MM.1S (cell line): Measurements from ENCODE around the gene PLK5.
"Not testable (repeated sequence)": the region's sequence is repeated elsewhere in the genome, so short reads cannot be mapped to it uniquely, and the experiment has no call there.

ENCODE experiments used
- DNase-seq: peaks from one replicate; pipeline ENCODE4 v3.0.0-alpha.2; 2015
- H2AFZ ChIP-seq: fragments of 300-600 bp; sonication (generic); 2 replicates; pipeline ENCODE4 v1.6.0; 2016; ENCODE audit warnings: antibody characterized with exemption, low read length
- H3F3A ChIP-seq: fragments of 300-600 bp; sonication (generic); 2 replicates; pipeline ENCODE4 v1.6.1; 2016; ENCODE audit warnings: mild to moderate bottlenecking, antibody characterized with exemption, low read length, moderate library complexity, mixed read lengths; ENCODE audit not compliant: insufficient read depth
- H3K27ac ChIP-seq: fragments of 300-600 bp; sonication (generic); 2 replicates; pipeline ENCODE4 v1.5.1; 2016; ENCODE audit warnings: mild to moderate bottlenecking, low read length
- H3K27me3 ChIP-seq: fragments of 300-600 bp; sonication (generic); replicated peaks from 2 replicates; pipeline ENCODE4 v1.6.0; 2016; ENCODE audit warnings: low read length; ENCODE audit not compliant: insufficient read depth
- H3K36me3 ChIP-seq: fragments of 300-600 bp; sonication (generic); replicated peaks from 2 replicates; pipeline ENCODE4 v1.6.1; 2016; ENCODE audit warnings: mild to moderate bottlenecking, low read length, mixed read lengths; ENCODE audit not compliant: insufficient read depth
- H3K4me1 ChIP-seq: fragments of 300-600 bp; sonication (generic); 2 replicates; pipeline ENCODE4 v1.6.1; 2016; ENCODE audit warnings: low read length, mixed read lengths
- H3K4me2 ChIP-seq: fragments of 300-600 bp; sonication (generic); 2 replicates; pipeline ENCODE4 v1.6.0; 2016; ENCODE audit warnings: low read depth, low read length
- H3K4me3 ChIP-seq: fragments of 300-600 bp; sonication (generic); 2 replicates; pipeline ENCODE4 v1.5.1; 2016; ENCODE audit warnings: low read length, mixed read lengths
- H3K79me2 ChIP-seq: fragments of 300-600 bp; sonication (generic); 2 replicates; pipeline ENCODE4 v1.6.1; 2016; ENCODE audit warnings: mixed run types, low read length, mixed read lengths
- H3K9ac ChIP-seq: fragments of 300-600 bp; sonication (generic); 2 replicates; pipeline ENCODE4 v1.6.1; 2016; ENCODE audit warnings: low read length, mixed read lengths
- H3K9me2 ChIP-seq: fragments of 300-600 bp; sonication (generic); replicated peaks from 2 replicates; pipeline ENCODE4 v1.6.1; 2016; ENCODE audit warnings: mild to moderate bottlenecking, low read length, mixed read lengths; ENCODE audit not compliant: insufficient read depth
- H3K9me3 ChIP-seq: fragments of 300-600 bp; sonication (generic); replicated peaks from 2 replicates; pipeline ENCODE4 v1.6.1; 2016; ENCODE audit warnings: mild to moderate bottlenecking, low read length, mixed read lengths; ENCODE audit not compliant: insufficient read depth
- H4K20me1 ChIP-seq: fragments of 300-600 bp; sonication (generic); 2 replicates; pipeline ENCODE4 v1.6.1; 2016; ENCODE audit warnings: mild to moderate bottlenecking, low read length, moderate library complexity, mixed read lengths; ENCODE audit not compliant: insufficient read depth
- CTCF ChIP-seq: fragments of 300-600 bp; sonication (generic); IDR thresholded peaks from 2 replicates; pipeline ENCODE4 v1.5.1; 2016; ENCODE audit warnings: antibody characterized with exemption, low read length, mixed read lengths
- EZH2 ChIP-seq: fragments of 300-600 bp; sonication (generic); optimal IDR thresholded peaks from 2 replicates; pipeline ENCODE3; 2017; ENCODE audit warnings: low read depth, mild to moderate bottlenecking, antibody characterized with exemption, low read length, mixed read lengths
- EZH2phosphoT487 ChIP-seq: fragments of 300-600 bp; sonication (generic); IDR thresholded peaks from 2 replicates; pipeline ENCODE4 v1.6.1; 2018; ENCODE audit warnings: antibody characterized with exemption, low read length

Gene PLK5

GRCh38 chr19:1538978-1539377 lies 15.1 kb downstream of the PLK5 start:
- Histone ChIP-seq H4K20me1 (no peaks in the 10 kb centered on the region), H3K4me3 (no peak overlapping the region), H3K9me3 (no peaks in the 10 kb centered on the region), H3K9me2 (no peaks in the 10 kb centered on the region), H3K27me3 (peaks cover 86% of the 10 kb centered on the region), H3K4me1 (no peaks in the 10 kb centered on the region), H3K4me2 (no peak overlapping the region), H3K79me2 (no peaks in the 10 kb centered on the region), H3F3A (no peaks in the 10 kb centered on the region), H3K27ac (no peak overlapping the region), H3K36me3 (no peaks in the 10 kb centered on the region), H3K9ac (no peak overlapping the region), H2AFZ (no peak overlapping the region)
- no peak for TF ChIP-seq CTCF
- no peak for TF ChIP-seq EZH2phosphoT487
- no peak for DNase-seq

GRCh38 chr19:1539749-1540148 lies 15.9 kb downstream of the PLK5 start:
- H3K27me3 ChIP-seq = peaks cover 89% of the 10 kb centered on the region
- H3K9me3 ChIP-seq, H4K20me1 ChIP-seq, H3K4me3 ChIP-seq, H3K27ac ChIP-seq, H3K4me1 ChIP-seq, H3K36me3 ChIP-seq, H3K4me2 ChIP-seq, H3F3A ChIP-seq, H3K9ac ChIP-seq, H2AFZ ChIP-seq, H3K79me2 ChIP-seq, H3K9me2 ChIP-seq, DNase-seq: not testable (repeated sequence)

GRCh38 chr19:1540365-1540925 lies 16.6 kb downstream of the PLK5 start:
- Histone ChIP-seq H2AFZ (no peak overlapping the region), H3K4me3 (no peak overlapping the region), H3K79me2 (no peaks in the 10 kb centered on the region), H4K20me1 (no peaks in the 10 kb centered on the region), H3K4me1 (no peaks in the 10 kb centered on the region), H3K27ac (no peak overlapping the region), H3K4me2 (no peak overlapping the region), H3F3A (no peaks in the 10 kb centered on the region), H3K36me3 (no peaks in the 10 kb centered on the region), H3K9me2 (no peaks in the 10 kb centered on the region), H3K9me3 (no peaks in the 10 kb centered on the region), H3K27me3 (peaks cover 86% of the 10 kb centered on the region), H3K9ac (no peak overlapping the region)
- TF ChIP-seq EZH2 (no peak), CTCF (no peak)
- no peak for DNase-seq

- no peaks in the 10 kb centered on the region for H4K20me1 ChIP-seq
Observed at GRCh38 chr19:1549332-1549945, 25.6 kb downstream of the PLK5 start.

More at GRCh38 chr19:1549332-1549945, 25.6 kb downstream of the PLK5 start:
- no peak for DNase-seq
- H2AFZ ChIP-seq = no peak overlapping the region
- no peak overlapping the region for H3K4me2 ChIP-seq
- no peak overlapping the region for H3K27ac ChIP-seq
- no peaks in the 10 kb centered on the region for H3K9me3 ChIP-seq
- peaks cover 51% of the 10 kb centered on the region for H3K27me3 ChIP-seq
- no peaks in the 10 kb centered on the region for H3K36me3 ChIP-seq
- no peak for TF ChIP-seq EZH2phosphoT487
- TF ChIP-seq EZH2 = no peak
- TF ChIP-seq CTCF = no peak
- no peaks in the 10 kb centered on the region for H3K79me2 ChIP-seq
- H3F3A ChIP-seq = no peaks in the 10 kb centered on the region
- no peak overlapping the region for H3K4me3 ChIP-seq
- no peaks in the 10 kb centered on the region for H3K4me1 ChIP-seq
- H3K9ac ChIP-seq = no peak overlapping the region
- H3K9me2 ChIP-seq = no peaks in the 10 kb centered on the region
